ENCODE data around the gene TCP11.

Gene TCP11

DNA sequence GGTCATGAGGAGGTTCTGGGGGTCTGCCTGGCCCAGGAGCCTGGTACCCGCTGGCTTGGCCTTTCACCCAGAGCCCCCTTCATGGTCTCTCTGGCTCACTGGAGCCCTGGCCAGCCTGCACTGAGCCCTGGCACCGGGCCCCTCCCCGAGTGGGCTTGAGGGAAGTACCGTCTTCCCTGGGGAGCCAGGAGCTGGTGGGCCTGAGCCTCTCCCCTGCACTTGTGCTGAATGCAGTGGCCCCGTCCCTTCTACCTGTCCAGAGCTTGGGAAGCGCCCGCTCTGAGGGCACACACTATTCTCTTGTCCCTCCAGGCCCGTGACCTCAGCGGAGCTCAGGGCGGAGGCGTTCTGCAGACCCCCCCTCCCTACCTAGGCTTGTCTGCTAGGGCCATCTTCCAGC lies 62.2 kb downstream of the TCP11 start:
- Histone ChIP-seq H3K9ac (no peak overlapping the region; a peak in 1 of 22 replicates), H3K27me3 (no peaks in the 10 kb centered on the region), H3K4me2 (no peak overlapping the region), H3K27ac (no peak overlapping the region; a peak in 1 of 22 replicates), H4K20me1 (peaks cover 0 to 35% (median 3%) of the 10 kb centered on the region in 11 experiments; a peak in 7 of 22 replicates), H3K9me3 (replicated peaks in 1 of 11) (no peaks in the 10 kb centered on the region), H3K4me3 (no peak overlapping the region), H3K4me1 (peaks cover 21 to 32% (median 24%) of the 10 kb centered on the region in 10 experiments), H3K36me3 (peaks cover 17 to 97% (median 52%) of the 10 kb centered on the region in 11 experiments; a peak in 21 of 22 replicates)
- TF ChIP-seq Cebpa-rat (IDR thresholded peaks at IDR 0.05) = no peak

DNA sequence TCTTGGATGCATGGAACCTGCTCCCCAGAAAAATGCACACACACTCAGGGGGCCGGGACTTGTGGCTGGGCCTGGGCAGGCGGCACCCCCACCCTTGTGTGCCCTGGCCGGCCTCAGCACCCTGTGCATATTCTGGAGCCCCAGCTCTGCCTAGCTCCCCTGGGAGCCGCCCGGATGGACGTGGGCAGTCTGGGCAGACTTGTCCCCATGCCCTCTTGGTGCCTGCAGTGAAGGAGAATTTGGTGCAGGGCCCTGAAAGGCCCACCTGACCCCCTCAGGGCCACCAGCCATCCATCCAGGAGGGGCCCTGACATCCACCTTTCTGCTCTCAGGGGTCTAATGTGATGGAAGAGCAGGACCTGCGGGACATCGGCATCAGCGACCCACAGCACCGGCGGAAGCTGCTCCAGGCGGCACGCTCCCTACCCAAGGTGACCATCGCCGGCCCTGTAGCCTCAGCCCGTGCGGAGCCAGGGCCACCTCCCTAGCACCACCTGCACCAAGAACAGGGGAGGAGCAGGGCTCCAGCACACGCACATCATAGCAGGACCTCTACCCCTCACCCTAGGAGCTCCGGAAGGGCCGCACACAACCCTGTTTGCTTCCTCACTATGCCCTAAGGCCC lies 62.8 kb downstream of the TCP11 start:
- H3K4me2 ChIP-seq = no peak overlapping the region
- no peaks in the 10 kb centered on the region for H3K9me3 ChIP-seq (replicated peaks in 1 of 11)
- H3K27ac ChIP-seq = no peak overlapping the region; a peak in 1 of 22 replicates
- no peaks in the 10 kb centered on the region for H3K27me3 ChIP-seq
- no peak overlapping the region for H3K4me3 ChIP-seq
- H4K20me1 ChIP-seq = peaks cover 0 to 35% (median 3%) of the 10 kb centered on the region in 11 experiments; a peak in 7 of 22 replicates
- peaks cover 11 to 97% (median 50%) of the 10 kb centered on the region in 11 experiments; a peak in 21 of 22 replicates for H3K36me3 ChIP-seq
- H3K4me1 ChIP-seq = peaks cover 21 to 30% (median 24%) of the 10 kb centered on the region in 10 experiments
- TF ChIP-seq Cebpa-rat (IDR thresholded peaks at IDR 0.05) = no peak
- no peak overlapping the region; a peak in 1 of 22 replicates for H3K9ac ChIP-seq

DNA sequence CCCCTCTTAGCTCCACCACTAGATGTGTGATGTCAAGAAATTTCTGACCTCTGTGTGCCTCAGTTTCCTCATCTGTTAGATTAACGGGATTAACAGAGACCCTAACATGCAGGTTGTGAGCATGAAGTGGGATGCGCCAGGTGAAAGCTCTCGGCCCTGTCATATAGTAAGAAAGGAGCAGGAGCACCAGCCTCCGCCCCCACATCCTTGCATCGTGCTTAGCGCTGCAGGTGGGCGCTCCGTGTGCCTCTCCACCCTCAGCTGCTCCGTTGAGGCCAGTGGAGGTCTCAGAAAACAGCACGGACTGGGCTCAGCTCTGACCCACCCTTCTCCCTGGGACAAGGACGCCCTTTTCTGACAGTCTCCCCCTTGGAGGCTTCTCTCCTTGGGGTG lies 63.4 kb downstream of the TCP11 start:
- Histone ChIP-seq H3K4me2 (no peak overlapping the region), H3K36me3 (peaks cover 7 to 97% (median 49%) of the 10 kb centered on the region in 11 experiments; a peak in 20 of 22 replicates), H3K4me3 (no peak overlapping the region), H3K9me3 (replicated peaks in 1 of 11) (no peaks in the 10 kb centered on the region), H3K27ac (no peak overlapping the region), H3K9ac (no peak overlapping the region), H3K4me1 (peaks cover 21 to 25% (median 23%) of the 10 kb centered on the region in 10 experiments), H3K27me3 (no peaks in the 10 kb centered on the region), H4K20me1 (peaks cover 0 to 35% (median 3%) of the 10 kb centered on the region in 11 experiments; a peak in 8 of 22 replicates)
- TF ChIP-seq Cebpa-rat (IDR thresholded peaks at IDR 0.05) = no peak

DNA sequence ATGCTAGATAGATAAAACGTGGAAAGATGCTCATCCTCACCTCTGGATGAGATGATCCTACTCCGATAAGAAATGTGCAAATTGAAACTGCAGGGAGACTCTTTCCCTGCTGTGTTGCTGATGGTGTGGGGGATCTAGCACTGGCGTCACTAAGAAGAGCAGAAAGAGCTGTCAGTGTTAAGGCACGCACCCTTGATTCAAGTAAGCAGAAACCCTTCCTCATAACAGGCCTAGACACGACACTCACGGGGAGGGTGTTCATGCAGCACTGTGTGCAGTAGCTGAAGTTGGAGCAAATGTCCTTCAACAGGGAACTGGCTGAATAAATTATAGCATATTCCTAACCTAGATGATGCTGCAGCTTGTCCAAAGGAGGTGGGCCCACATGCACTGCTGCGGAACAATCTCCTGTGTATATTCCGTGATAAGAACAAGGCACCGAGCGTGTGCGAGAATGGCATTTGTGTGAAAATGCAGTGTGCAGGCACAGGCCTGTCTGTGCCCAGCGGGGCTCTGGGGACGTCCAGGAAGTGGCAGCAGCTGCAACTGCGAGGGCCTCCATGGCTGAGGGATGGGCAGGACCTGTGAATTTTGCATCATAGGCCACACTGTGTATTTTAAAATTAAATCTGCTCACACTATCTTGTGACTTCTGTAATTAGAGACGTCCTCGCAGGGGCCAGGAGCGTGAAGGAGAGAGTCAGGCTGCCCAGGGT lies 64.0 kb downstream of the TCP11 start:
- Histone ChIP-seq H3K4me3 (no peak overlapping the region), H3K4me2 (no peak overlapping the region), H3K36me3 (peaks cover 11 to 97% (median 50%) of the 10 kb centered on the region in 11 experiments; a peak in 21 of 22 replicates), H3K9me3 (replicated peaks in 1 of 11) (no peaks in the 10 kb centered on the region), H3K27ac (no peak overlapping the region), H3K9ac (no peak overlapping the region), H3K27me3 (no peaks in the 10 kb centered on the region), H3K4me1 (peaks cover 16 to 25% (median 19%) of the 10 kb centered on the region in 10 experiments), H4K20me1 (peaks cover 0 to 31% (median 3%) of the 10 kb centered on the region in 11 experiments; a peak in 8 of 22 replicates)
- no peak for TF ChIP-seq Cebpa-rat (IDR thresholded peaks at IDR 0.05)

DNA sequence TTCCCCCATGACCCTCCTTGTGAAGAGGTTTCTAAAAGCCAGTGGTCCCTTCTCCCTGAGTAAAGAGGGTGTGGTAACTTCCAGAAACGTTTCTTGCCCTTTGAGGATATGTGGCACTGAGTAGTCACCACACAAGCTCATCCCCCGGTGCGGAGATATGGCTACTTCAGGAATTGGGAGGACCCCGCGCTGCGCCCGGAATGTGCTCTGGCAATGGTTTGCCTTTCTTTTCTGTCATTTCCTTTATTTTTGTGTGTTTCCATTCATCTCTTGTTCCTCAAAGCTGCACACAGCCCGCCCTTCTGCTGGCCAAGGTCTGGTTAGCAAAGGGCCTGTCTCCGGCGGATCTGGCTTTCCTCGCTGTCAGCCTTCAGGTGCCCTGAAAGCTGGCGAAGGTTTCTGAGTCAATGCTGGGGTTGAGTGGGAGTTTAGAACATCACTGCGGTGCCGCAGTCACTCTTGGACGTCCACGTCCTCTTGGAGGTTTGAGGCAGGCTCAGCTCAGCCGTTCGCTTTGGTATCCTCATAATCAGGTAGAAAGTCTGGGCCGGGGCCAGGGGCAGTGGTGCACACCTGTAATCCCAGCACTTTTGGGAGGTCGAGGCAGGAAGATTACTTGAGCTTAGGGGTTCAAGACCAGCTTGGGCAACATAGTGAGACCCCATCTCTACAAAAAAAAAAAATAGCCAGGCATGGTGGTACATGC lies 67.2 kb downstream of the TCP11 start:
- no peak overlapping the region for H3K4me2 ChIP-seq
- TF ChIP-seq Cebpa-rat (IDR thresholded peaks at IDR 0.05) = no peak
- no peak overlapping the region for H3K4me3 ChIP-seq
- peaks cover 0 to 3% (median 0%) of the 10 kb centered on the region in 10 experiments; a peak in 1 of 20 replicates for H3K4me1 ChIP-seq
- no peaks in the 10 kb centered on the region for H3K9me3 ChIP-seq (replicated peaks in 1 of 11)
- no peak overlapping the region for H3K27ac ChIP-seq
- no peaks in the 10 kb centered on the region for H3K27me3 ChIP-seq
- peaks cover 7 to 95% (median 40%) of the 10 kb centered on the region in 11 experiments; a peak in 21 of 22 replicates for H3K36me3 ChIP-seq
- H3K9ac ChIP-seq = no peak overlapping the region
- peaks cover 0 to 10% (median 0%) of the 10 kb centered on the region in 11 experiments; a peak in 5 of 22 replicates for H4K20me1 ChIP-seq

DNA sequence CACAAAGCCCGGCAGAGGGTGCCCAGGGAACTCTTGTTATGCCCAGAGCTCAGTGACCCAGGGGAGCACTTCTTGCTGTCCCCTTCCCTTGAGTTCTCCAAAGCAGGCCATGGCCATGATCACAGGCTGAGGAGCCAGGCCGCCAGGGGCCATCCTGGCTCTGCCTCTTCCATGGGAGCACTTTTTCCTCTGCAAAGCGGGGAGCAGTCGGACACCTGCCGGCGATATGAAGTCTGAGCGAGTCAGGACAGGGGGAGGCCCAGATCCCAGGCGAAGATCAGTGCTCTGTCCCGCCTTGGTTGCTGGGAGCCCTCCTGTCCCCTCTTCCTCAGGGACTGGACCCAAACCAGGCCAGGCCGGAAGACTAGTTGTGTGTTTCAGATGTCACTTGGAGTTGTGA lies 67.9 kb downstream of the TCP11 start:
- Histone ChIP-seq H3K9me3 (replicated peaks in 1 of 11) (no peaks in the 10 kb centered on the region), H3K27ac (no peak overlapping the region), H3K9ac (no peak overlapping the region), H3K4me2 (no peak overlapping the region), H4K20me1 (peaks cover 0 to 14% (median 0%) of the 10 kb centered on the region in 11 experiments; a peak in 5 of 22 replicates), H3K4me1 (peaks cover 0 to 3% (median 0%) of the 10 kb centered on the region in 10 experiments; a peak in 1 of 20 replicates), H3K36me3 (peaks cover 1 to 95% (median 33%) of the 10 kb centered on the region in 11 experiments; a peak in 20 of 22 replicates), H3K27me3 (no peaks in the 10 kb centered on the region), H3K4me3 (no peak overlapping the region)
- TF ChIP-seq Cebpa-rat (IDR thresholded peaks at IDR 0.05) = no peak

DNA sequence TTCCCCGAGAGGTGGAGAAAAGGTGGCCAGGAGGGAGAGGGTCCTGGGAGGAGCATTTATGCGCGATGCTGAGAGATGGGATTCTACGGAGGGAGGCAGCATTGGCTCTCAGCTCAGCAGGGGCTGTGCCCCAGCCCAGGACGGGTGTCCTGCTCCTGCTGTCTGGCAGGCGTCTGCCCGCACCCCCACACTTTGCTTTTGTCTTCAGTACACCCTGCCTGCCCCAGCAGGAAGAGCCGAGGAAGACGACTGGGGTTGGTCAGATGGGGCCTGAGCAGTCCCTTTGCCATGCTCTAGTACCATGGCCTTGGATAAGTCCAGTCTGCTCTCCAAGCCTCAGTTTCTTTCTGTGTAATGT lies 68.5 kb downstream of the TCP11 start:
- no peaks in the 10 kb centered on the region for H3K9me3 ChIP-seq (replicated peaks in 1 of 11)
- no peak for TF ChIP-seq Cebpa-rat (IDR thresholded peaks at IDR 0.05)

DNA sequence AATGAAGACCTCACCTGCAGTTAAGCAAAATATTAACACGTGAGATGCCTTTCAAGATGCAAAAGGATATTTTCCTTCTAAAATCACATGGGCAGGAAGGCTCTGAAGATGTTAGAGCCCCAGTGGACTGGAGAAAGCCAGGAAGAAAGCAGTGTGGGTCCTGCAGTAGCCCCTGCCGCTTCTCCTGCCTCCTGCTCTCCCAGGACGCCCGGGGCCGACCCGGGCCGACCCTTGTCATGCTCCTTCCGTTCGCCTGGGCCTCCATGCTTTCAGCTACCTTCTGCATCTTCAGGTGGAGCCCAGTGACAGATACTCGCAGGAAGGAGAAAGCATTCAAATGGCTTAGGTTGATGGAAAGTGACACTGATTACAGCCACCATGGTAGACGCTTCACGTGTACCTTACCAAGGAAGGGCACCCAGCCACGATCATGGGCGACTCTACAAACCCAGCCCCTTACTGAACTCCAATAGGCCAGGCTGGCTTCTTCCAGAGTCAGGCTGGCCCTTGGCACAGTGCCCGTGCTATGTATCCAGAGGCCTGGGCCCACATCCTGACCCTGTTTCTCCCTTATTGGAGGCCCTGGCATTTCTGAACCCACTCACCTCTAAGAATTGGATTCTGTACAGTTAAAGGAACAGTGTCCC lies 69.0 kb downstream of the TCP11 start:
- peaks cover 0 to 95% (median 23%) of the 10 kb centered on the region in 11 experiments; a peak in 15 of 22 replicates for H3K36me3 ChIP-seq
- no peak overlapping the region for H3K4me2 ChIP-seq
- peaks cover 0 to 3% (median 0%) of the 10 kb centered on the region in 10 experiments; a peak in 1 of 20 replicates for H3K4me1 ChIP-seq
- H3K4me3 ChIP-seq = no peak overlapping the region
- H3K27me3 ChIP-seq = no peaks in the 10 kb centered on the region
- H4K20me1 ChIP-seq = peaks cover 0 to 9% (median 0%) of the 10 kb centered on the region in 11 experiments; a peak in 4 of 22 replicates
- no peak overlapping the region for H3K27ac ChIP-seq
- TF ChIP-seq Cebpa-rat (IDR thresholded peaks at IDR 0.05) = no peak
- no peaks in the 10 kb centered on the region for H3K9me3 ChIP-seq (replicated peaks in 1 of 11)
- no peak overlapping the region for H3K9ac ChIP-seq

More for the DNA sequence above, 68.5 kb downstream of the TCP11 start:
- Histone ChIP-seq H3K27me3 (no peaks in the 10 kb centered on the region), H3K4me3 (no peak overlapping the region), H3K9ac (no peak overlapping the region), H3K4me2 (no peak overlapping the region), H3K4me1 (peaks cover 0 to 3% (median 0%) of the 10 kb centered on the region in 10 experiments; a peak in 1 of 20 replicates), H3K36me3 (peaks cover 0 to 95% (median 28%) of the 10 kb centered on the region in 11 experiments; a peak in 16 of 22 replicates), H3K27ac (no peak overlapping the region), H4K20me1 (peaks cover 0 to 11% (median 0%) of the 10 kb centered on the region in 11 experiments; a peak in 5 of 22 replicates)

Data from BLaER1 treated with 17β-estradiol and CSF1 and Interleukin-3, amounts not matched to agents 10 nM and 100 nM (cell line).